ENCODE results near the gene NSG1. TPM values are rescaled to one million over a fixed set of nuclear protein-coding genes. Genes with fewer than 3 reads are reported as not detected.
"Not testable (repeated sequence)": the region's sequence is repeated elsewhere in the genome, so short reads cannot be mapped to it uniquely, and the experiment has no call there.

Gene NSG1
- total RNA-seq, 1 donor from 2014 or later = 2.6 TPM

- intact Hi-C loops (cut with DNase I) = no loop called here
These were observed 25.9 kb downstream of the NSG1 start for GRCh38 chr4:4412641-4413372.

GRCh38 chr4:4413373-4413725 lies 26.4 kb downstream of the NSG1 start:
- intact Hi-C loops (cut with DNase I) = no loop called here

More at GRCh38 chr4:4412641-4413372, 25.9 kb downstream of the NSG1 start:
- DNase-seq (ENCODE audit: low spot score) = no peak

GRCh38 chr4:4413806-4414205 lies 26.9 kb downstream of the NSG1 start:
- no peak for DNase-seq (ENCODE audit: low spot score)
- intact Hi-C loops (cut with DNase I) = no loop called here

More at GRCh38 chr4:4413373-4413725, 26.4 kb downstream of the NSG1 start:
- DNase-seq (ENCODE audit: low spot score) = no peak

GRCh38 chr4:4415107-4415805 lies 28.4 kb downstream of the NSG1 start:
- DNase-seq (ENCODE audit: low spot score) = peak; percentile 74
- intact Hi-C loops (cut with DNase I) = no loop called here

GRCh38 chr4:4415806-4416805 lies 29.2 kb downstream of the NSG1 start:
- intact Hi-C loops (cut with DNase I) = no loop called here
- DNase-seq (ENCODE audit: low spot score) = peak; percentile 35

- intact Hi-C loops (cut with DNase I) = no loop called here
- peak; percentile 58 for DNase-seq (ENCODE audit: low spot score)
These were observed 30.1 kb downstream of the NSG1 start for GRCh38 chr4:4416981-4417380.

GRCh38 chr4:4417886-4418285 lies 31.0 kb downstream of the NSG1 start:
- intact Hi-C loops (cut with DNase I) = no loop called here
- peak; percentile 39 for DNase-seq (ENCODE audit: low spot score)

- intact Hi-C loops (cut with DNase I) = no loop called here
- DNase-seq (ENCODE audit: low spot score) = peak; percentile 41
These were observed 31.9 kb downstream of the NSG1 start for GRCh38 chr4:4418676-4419390.

- intact Hi-C loops (cut with DNase I) = no loop called here
- no peak for DNase-seq (ENCODE audit: low spot score)
These were observed 33.0 kb downstream of the NSG1 start for GRCh38 chr4:4419896-4420295.

- DNase-seq (ENCODE audit: low spot score) = no peak
- intact Hi-C loops (cut with DNase I) = no loop called here
These were observed 33.5 kb downstream of the NSG1 start for GRCh38 chr4:4420421-4420820.

GRCh38 chr4:4421356-4421755 lies 34.5 kb downstream of the NSG1 start:
- intact Hi-C loops (cut with DNase I) = no loop called here
- DNase-seq (ENCODE audit: low spot score) = no peak

- DNase-seq (ENCODE audit: low spot score); intact Hi-C loops (cut with DNase I): not testable (repeated sequence)
These were observed 35.2 kb downstream of the NSG1 start for GRCh38 chr4:4422117-4422516.

GRCh38 chr4:4422856-4423499 lies 36.1 kb downstream of the NSG1 start:
- DNase-seq (ENCODE audit: low spot score) = no peak
- intact Hi-C loops (cut with DNase I) = no loop called here

GRCh38 chr4:4423706-4424498 lies 37.0 kb downstream of the NSG1 start:
- no peak for DNase-seq (ENCODE audit: low spot score)
- intact Hi-C loops (cut with DNase I) = no loop called here

- intact Hi-C loops (cut with DNase I) = no loop called here
- no peak for DNase-seq (ENCODE audit: low spot score)
These were observed 37.7 kb downstream of the NSG1 start for GRCh38 chr4:4424499-4425115.

GRCh38 chr4:4425119-4425690 lies 38.3 kb downstream of the NSG1 start:
- DNase-seq (ENCODE audit: low spot score) = no peak
- intact Hi-C loops (cut with DNase I) = no loop called here

- intact Hi-C loops (cut with DNase I) = no loop called here
- no peak for DNase-seq (ENCODE audit: low spot score)
These were observed 38.8 kb downstream of the NSG1 start for GRCh38 chr4:4425696-4426095.
